ENCODE data around the gene SLCO2B1.

SLCO2B1 gene

DNA sequence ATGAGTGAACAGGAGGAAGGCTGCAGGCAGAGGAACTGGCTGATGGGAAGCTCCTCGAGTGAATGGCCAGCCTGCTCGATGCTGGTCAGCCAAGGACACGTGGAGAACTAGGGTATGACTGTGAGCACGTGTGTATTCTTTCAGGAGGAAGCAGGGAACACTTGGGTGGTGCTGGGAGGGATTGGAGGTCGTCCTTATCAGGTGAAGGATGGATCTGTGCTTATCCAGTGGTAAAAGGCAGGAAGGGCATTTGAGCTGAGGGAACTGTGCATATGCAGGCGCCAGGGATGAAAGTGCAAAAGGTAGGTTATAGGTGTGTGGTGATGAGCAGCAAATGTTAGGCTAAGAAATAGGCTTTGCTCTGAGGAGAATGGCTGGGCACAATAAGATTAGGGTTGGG, 9.7 kb upstream of the SLCO2B1 start:
- H3K4me3 ChIP-seq (ENCODE audit: low read depth, low read length), result no peak overlapping the region
- in situ Hi-C loops (cut with HindIII; ENCODE audit: low pct_ligation_motif_present, low sequenced_read_pairs), result no loop called here
- no peak for DNase-seq
- H3K27me3 ChIP-seq (replicated peaks), result no peaks in the 10 kb centered on the region
- H3K36me3 ChIP-seq (replicated peaks), result no peaks in the 10 kb centered on the region
- no peak overlapping the region for H3K27ac ChIP-seq
- TF ChIP-seq, protein P1, sequence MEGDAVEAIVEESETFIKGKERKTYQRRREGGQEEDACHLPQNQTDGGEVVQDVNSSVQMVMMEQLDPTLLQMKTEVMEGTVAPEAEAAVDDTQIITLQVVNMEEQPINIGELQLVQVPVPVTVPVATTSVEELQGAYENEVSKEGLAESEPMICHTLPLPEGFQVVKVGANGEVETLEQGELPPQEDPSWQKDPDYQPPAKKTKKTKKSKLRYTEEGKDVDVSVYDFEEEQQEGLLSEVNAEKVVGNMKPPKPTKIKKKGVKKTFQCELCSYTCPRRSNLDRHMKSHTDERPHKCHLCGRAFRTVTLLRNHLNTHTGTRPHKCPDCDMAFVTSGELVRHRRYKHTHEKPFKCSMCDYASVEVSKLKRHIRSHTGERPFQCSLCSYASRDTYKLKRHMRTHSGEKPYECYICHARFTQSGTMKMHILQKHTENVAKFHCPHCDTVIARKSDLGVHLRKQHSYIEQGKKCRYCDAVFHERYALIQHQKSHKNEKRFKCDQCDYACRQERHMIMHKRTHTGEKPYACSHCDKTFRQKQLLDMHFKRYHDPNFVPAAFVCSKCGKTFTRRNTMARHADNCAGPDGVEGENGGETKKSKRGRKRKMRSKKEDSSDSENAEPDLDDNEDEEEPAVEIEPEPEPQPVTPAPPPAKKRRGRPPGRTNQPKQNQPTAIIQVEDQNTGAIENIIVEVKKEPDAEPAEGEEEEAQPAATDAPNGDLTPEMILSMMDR (IDR thresholded peaks at IDR 0.05; ENCODE audit: low read depth, low read length, missing control alignments), result no peak

GRCh38 chr11:75142714-75143419, 8.0 kb upstream of the SLCO2B1 start:
- in situ Hi-C loops (cut with HindIII; ENCODE audit: low pct_ligation_motif_present, low sequenced_read_pairs), result no loop called here
- no peak overlapping the region for H3K27ac ChIP-seq

GRCh38 chr11:75143420-75143731, 7.5 kb upstream of the SLCO2B1 start:
- H3K36me3 ChIP-seq (replicated peaks), result no peaks in the 10 kb centered on the region
- no peaks in the 10 kb centered on the region for H3K27me3 ChIP-seq (replicated peaks)
- DNase-seq, result no peak
- no peak overlapping the region for H3K27ac ChIP-seq
- TF ChIP-seq, protein P1 (IDR thresholded peaks at IDR 0.05; ENCODE audit: low read depth, low read length, missing control alignments), result no peak
- in situ Hi-C loops (cut with HindIII; ENCODE audit: low pct_ligation_motif_present, low sequenced_read_pairs), result no loop called here
- H3K4me3 ChIP-seq (ENCODE audit: low read depth, low read length), result no peak overlapping the region

More at GRCh38 chr11:75142714-75143419, 8.0 kb upstream of the SLCO2B1 start:
- H3K36me3 ChIP-seq (replicated peaks), result no peaks in the 10 kb centered on the region
- DNase-seq, result peak; percentile 93
- H3K4me3 ChIP-seq (ENCODE audit: low read depth, low read length), result no peak overlapping the region
- H3K27me3 ChIP-seq (replicated peaks), result no peaks in the 10 kb centered on the region
- TF ChIP-seq, protein P1 (IDR thresholded peaks at IDR 0.05; ENCODE audit: low read depth, low read length, missing control alignments), result no peak

DNA sequence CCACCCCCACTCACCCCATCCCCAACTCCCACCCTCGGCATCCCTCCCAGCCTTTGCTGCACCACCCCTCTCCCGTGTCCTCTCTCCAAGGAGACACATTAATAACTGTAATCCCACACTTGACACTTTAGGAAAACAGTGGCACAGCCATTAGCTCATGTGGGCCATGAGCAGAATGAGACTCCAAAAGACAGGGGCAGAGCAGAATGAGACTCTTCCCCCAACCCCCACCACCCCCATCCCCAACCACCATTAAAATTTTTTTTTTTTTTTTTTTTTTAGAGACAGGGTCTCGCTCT, 6.2 kb upstream of the SLCO2B1 start:
- H3K4me3 ChIP-seq (ENCODE audit: low read depth, low read length), result no peak overlapping the region
- no peaks in the 10 kb centered on the region for H3K36me3 ChIP-seq (replicated peaks)
- TF ChIP-seq, protein P1 (IDR thresholded peaks at IDR 0.05; ENCODE audit: low read depth, low read length, missing control alignments), result no peak
- H3K27me3 ChIP-seq (replicated peaks), result no peaks in the 10 kb centered on the region
- DNase-seq, result no peak
- in situ Hi-C loops (cut with HindIII; ENCODE audit: low pct_ligation_motif_present, low sequenced_read_pairs), result no loop called here
- no peak overlapping the region for H3K27ac ChIP-seq

GRCh38 chr11:75145196-75145971, 5.5 kb upstream of the SLCO2B1 start:
- Histone ChIP-seq H3K36me3 (replicated peaks) (no peaks in the 10 kb centered on the region), H3K27me3 (replicated peaks) (peaks cover 5% of the 10 kb centered on the region), H3K4me3 (ENCODE audit: low read depth, low read length) (no peak overlapping the region), H3K27ac (no peak overlapping the region)
- no peak for DNase-seq
- TF ChIP-seq, protein P1 (IDR thresholded peaks at IDR 0.05; ENCODE audit: low read depth, low read length, missing control alignments), result no peak
- in situ Hi-C loops (cut with HindIII; ENCODE audit: low pct_ligation_motif_present, low sequenced_read_pairs), result no loop called here

All from brain microvascular endothelial cell (primary cell).